Epithelial cell of prostate (primary cell): ENCODE results near the gene CENPP.
"Not testable (repeated sequence)": the region's sequence is repeated elsewhere in the genome, so short reads cannot be mapped to it uniquely, and the experiment has no call there.

ENCODE experiments used
- DNase-seq: peaks from one replicate; pipeline ENCODE4 v3.0.0-alpha.2; 2011; ENCODE audit warnings: low read depth, low spot score
- H3K27ac ChIP-seq: fragments of 450-650 bp; 2 replicates; pipeline ENCODE4 v1.5.1; 2017; ENCODE audit warnings: mild to moderate bottlenecking

The CENPP gene

GRCh38 chr9:92377876-92378275 is 52.1 kb downstream of the CENPP start:
- no peak for DNase-seq
- no peak overlapping the region for H3K27ac ChIP-seq

- no peak for DNase-seq
- no peak overlapping the region for H3K27ac ChIP-seq
These were observed 53.3 kb downstream of the CENPP start for GRCh38 chr9:92378865-92379560.

- DNase-seq, result no peak
- H3K27ac ChIP-seq, result no peak overlapping the region
These were observed 54.9 kb downstream of the CENPP start for GRCh38 chr9:92380603-92381002.

- no peak overlapping the region for H3K27ac ChIP-seq
- no peak for DNase-seq
These were observed 56.0 kb downstream of the CENPP start for GRCh38 chr9:92381775-92382174.

- no peak overlapping the region for H3K27ac ChIP-seq
- DNase-seq, result no peak
These were observed 58.6 kb downstream of the CENPP start for GRCh38 chr9:92384375-92384774.

DNA sequence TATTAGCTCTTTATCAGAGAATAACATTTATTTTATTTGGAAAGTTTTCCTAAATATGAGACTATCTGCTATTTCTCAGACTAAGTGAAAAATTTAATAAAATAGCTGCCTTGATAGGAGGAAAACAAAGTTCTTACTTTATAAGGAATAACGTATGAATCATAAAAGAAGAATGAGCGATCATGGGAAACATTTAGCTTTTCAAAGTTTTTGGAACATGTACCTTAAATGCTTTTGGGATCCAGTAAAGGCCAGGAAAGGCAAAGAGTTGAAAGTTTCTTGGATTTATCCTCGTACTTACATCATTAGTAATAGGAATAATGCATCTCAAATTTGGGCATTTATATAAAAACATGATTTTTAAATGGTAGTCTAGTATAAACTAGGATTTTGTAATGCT is 59.2 kb downstream of the CENPP start:
- DNase-seq, result no peak
- no peak overlapping the region for H3K27ac ChIP-seq

DNA sequence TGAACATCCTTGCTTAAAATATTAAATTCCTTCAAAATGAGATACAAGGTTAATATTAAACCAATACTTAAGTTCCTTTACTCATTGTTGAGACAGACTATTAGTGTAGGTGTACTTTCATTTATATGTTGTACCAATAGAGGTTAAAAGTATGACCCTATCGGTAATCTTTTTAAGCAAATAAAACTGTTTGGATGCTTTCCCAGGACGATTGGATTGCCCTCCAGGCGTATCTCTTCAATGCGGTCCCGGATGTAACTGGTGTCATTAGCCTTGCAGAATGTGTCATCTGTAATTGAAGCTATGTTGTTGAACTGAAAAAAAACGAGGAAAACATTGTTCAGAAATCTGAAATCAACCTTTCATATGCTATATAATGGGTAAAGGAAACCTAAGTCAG is 59.7 kb downstream of the CENPP start:
- peak overlapping the region; percentile 10 for H3K27ac ChIP-seq
- DNase-seq, result no peak

- peak overlapping the region; percentile 10 for H3K27ac ChIP-seq
- peak; percentile 46 for DNase-seq
These were observed 60.2 kb downstream of the CENPP start for GRCh38 chr9:92385953-92386352.

DNA sequence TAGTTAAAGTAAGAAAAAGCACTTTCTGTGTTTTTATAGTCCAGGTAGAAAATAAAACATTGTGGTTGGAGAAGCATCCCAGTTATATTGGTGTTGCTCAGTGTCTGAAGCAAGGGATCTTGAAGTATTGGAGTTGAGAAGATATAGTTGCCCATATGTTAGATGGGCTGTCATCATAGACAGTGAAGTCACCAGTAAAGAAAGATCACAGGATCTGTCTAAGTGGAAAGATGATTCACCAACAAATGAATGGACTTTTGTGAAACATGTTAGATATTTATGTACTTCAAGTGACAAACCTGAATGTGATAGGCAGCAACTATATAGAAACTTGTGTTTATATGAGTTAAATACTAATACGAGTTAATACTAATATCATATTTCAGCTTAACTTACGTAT is 66.9 kb downstream of the CENPP start:
- no peak for DNase-seq
- no peak overlapping the region for H3K27ac ChIP-seq

- H3K27ac ChIP-seq, result no peak overlapping the region
These were observed 67.9 kb downstream of the CENPP start for GRCh38 chr9:92393686-92394085.

GRCh38 chr9:92395617-92396016 is 69.9 kb downstream of the CENPP start:
- no peak for DNase-seq
- no peak overlapping the region for H3K27ac ChIP-seq

More at GRCh38 chr9:92393686-92394085, 67.9 kb downstream of the CENPP start:
- DNase-seq, result no peak

GRCh38 chr9:92397853-92398252 is 72.1 kb downstream of the CENPP start:
- H3K27ac ChIP-seq, result no peak overlapping the region
- DNase-seq, result no peak

DNA sequence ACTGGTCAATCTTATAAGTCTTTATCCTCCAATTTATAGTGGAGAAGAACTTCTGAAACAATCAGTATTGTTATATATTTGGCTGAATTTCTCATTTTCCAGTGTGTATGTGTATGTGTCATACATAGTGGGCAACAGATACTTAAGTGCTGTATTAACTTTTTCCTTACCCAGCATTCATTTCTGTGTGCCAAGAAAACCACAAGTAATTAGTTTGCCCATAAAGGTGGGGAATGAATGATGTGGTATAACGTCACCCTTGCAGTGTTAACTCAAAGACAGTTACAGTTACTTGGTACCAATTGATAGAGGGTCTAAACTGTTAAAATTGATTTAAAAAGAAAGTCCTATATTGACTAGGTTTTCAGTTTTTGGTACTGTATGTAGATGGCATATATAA is 76.6 kb downstream of the CENPP start:
- DNase-seq, result no peak
- H3K27ac ChIP-seq, result no peak overlapping the region

DNA sequence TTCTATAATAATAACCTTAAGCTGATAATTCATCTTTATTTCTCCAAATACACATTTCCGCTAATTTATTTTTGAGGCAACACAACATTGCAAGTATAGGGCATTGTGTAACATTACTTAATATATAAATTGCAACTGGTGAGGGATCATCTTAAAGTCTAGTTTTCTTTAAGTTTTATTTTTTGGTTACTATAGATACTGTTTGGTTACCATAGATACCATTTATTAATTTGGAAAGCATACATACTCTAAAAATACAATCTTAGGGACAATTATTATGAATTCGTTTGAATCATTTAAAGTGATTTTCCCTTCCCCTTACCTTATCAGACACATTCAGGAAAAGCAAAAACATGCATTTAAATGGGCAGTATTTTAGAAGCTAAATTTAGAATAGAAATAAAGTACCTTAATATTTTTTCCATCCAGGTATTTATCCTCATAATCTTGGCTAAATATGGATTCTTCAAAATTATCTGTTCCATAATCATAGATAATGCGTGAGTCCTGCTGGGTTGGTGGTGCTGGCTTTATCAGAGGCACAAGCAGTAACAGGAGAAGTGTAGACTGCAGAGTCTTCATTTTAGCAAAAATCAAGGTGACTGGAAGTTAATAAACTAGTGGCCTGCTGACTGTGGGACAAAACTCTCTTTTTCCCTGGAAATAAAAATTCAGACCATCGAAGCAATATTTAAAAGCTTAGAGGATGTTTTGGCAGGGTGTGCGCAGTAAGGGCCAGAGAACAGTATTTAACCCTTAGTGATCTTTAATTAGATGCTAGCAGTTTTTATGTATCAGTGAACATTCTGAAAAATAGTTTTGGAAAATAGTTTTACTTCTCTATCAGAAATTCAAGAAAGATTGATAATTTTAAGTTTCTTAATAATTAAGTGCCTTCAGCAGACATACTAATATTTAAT is 77.3 kb downstream of the CENPP start:
- no peak for DNase-seq
- H3K27ac ChIP-seq, result no peak overlapping the region

GRCh38 chr9:92404042-92404836 is 78.5 kb downstream of the CENPP start, which contains the start of gene OGN:
OGN (minus strand) TSS chr9:92404578; CDS start chr9:92403407, 1,171 bp downstream.
- no peak within 1 kb of the TSS for H3K27ac ChIP-seq
- DNase-seq, result no peak

GRCh38 chr9:92405818-92406217 is 80.1 kb downstream of the CENPP start:
- no peak for DNase-seq
- H3K27ac ChIP-seq, result no peak overlapping the region

- DNase-seq, result no peak
- H3K27ac ChIP-seq, result no peak overlapping the region
These were observed 80.7 kb downstream of the CENPP start for GRCh38 chr9:92406477-92406876.

DNA sequence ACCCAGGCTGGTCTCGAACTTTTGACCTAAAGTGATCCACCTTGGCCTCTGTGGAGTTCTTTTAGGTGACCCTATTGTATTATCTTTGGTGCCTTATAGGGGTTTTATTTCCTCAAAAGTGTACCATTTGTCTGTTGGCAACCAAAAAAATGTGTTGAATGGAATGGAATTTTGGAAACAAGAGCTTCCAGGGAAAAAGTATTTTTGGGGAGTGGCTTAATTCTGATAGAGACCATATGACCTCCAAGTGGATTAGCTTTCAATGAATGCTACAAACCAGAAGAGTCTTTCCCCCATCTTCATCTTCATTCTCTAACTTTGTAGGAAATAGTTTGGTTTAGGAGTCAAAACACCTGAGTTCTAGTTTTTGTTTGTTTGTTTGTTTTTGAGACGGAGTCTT is 82.1 kb downstream of the CENPP start:
- H3K27ac ChIP-seq, result no peak overlapping the region
- DNase-seq, result no peak

GRCh38 chr9:92408747-92409478 is 83.2 kb downstream of the CENPP start:
- no peak overlapping the region for H3K27ac ChIP-seq
- DNase-seq, result no peak

- DNase-seq, H3K27ac ChIP-seq: not testable (repeated sequence)
These were observed 85.4 kb downstream of the CENPP start for GRCh38 chr9:92411157-92411556.
